GM12878 (cell line): ENCODE results near the gene CACHD1.

Source experiments
- EP300 ChIP-seq, 2 experiments: fragments of 150-350 bp in 1 of 2; IDR thresholded peaks; 2 replicates each; pipeline ENCODE4 v1.6.1; 2011 to 2012; ENCODE audit warnings: low read depth in 2 of 2, low read length in 2 of 2, borderline replicate concordance in 1 of 2, improper control_type of control experiment in 1 of 2, inconsistent platforms in 1 of 2; ENCODE audit not compliant: control insufficient read depth in 1 of 2
- EZH2 ChIP-seq: IDR thresholded peaks from 2 replicates; pipeline ENCODE4 v1.6.1; 2012; ENCODE audit warnings: low read depth, mild to moderate bottlenecking, control low read depth, inconsistent platforms, low read length, borderline replicate concordance; ENCODE audit not compliant: control insufficient read depth
- MYC ChIP-seq: IDR thresholded peaks from 2 replicates; pipeline ENCODE4 v1.6.1; 2011; ENCODE audit warnings: mild to moderate bottlenecking, low read length, moderate library complexity, inconsistent platforms; ENCODE audit not compliant: insufficient read depth, insufficient replicate concordance, insufficient read length, severe bottlenecking
- NFIC ChIP-seq: IDR thresholded peaks from 2 replicates; pipeline ENCODE4 v1.6.1; 2012; ENCODE audit warnings: low read depth, mild to moderate bottlenecking, inconsistent platforms, low read length, moderate library complexity
- NFYB ChIP-seq: IDR thresholded peaks from 2 replicates; pipeline ENCODE4 v1.6.1; 2011; ENCODE audit warnings: low read depth, mild to moderate bottlenecking, low read length, improper control_type of control experiment, moderate library complexity; ENCODE audit not compliant: insufficient read depth
- POLR2A ChIP-seq: IDR thresholded peaks from 2 replicates; pipeline ENCODE4 v1.6.1; 2011; ENCODE audit warnings: low read depth, mild to moderate bottlenecking, low read length
- RBBP5 ChIP-seq: fragments of 200-600 bp; sonication (generic); conservative IDR thresholded peaks from 2 replicates; pipeline ENCODE4 v1.6.1; 2016
- REST ChIP-seq: IDR thresholded peaks from 2 replicates; pipeline ENCODE4 v1.6.1; 2012; ENCODE audit warnings: mild to moderate bottlenecking, low read depth, low read length
- SPI1 ChIP-seq: IDR thresholded peaks from 2 replicates; pipeline ENCODE4 v1.6.1; 2011; ENCODE audit warnings: low read depth, mild to moderate bottlenecking, low read length, moderate library complexity, borderline replicate concordance; ENCODE audit not compliant: insufficient read depth
- ZNF207 ChIP-seq: fragments of 450-650 bp; IDR thresholded peaks from 2 replicates; pipeline ENCODE4 v1.6.1; 2014; ENCODE audit warnings: antibody characterized with exemption, mild to moderate bottlenecking, borderline replicate concordance
- ZNF217 ChIP-seq: fragments of 450-650 bp; IDR thresholded peaks from 2 replicates; pipeline ENCODE4 v1.6.1; 2017; ENCODE audit warnings: antibody characterized with exemption, mild to moderate bottlenecking
- TF ChIP-seq, protein P1 (sequence below), 3 experiments: IDR thresholded peaks in 2 of 3; conservative IDR thresholded peaks in 1 of 3; 2 replicates each; pipeline ENCODE4 v1.5.1; 2011; ENCODE audit warnings: low read depth in 3 of 3, low read length in 3 of 3, mild to moderate bottlenecking in 3 of 3, control low read depth in 2 of 3, moderate library complexity in 2 of 3, inconsistent platforms in 1 of 3, mixed read lengths in 1 of 3; ENCODE audit not compliant: control insufficient read depth in 2 of 3, insufficient read depth in 1 of 3; ENCODE audit errors: extremely low read depth in 1 of 3
- TF ChIP-seq, protein P2 (sequence below): fragments of 450-650 bp; IDR thresholded peaks from 2 replicates; pipeline ENCODE4 v1.6.1; 2016; ENCODE audit warnings: mild to moderate bottlenecking

DNA sequence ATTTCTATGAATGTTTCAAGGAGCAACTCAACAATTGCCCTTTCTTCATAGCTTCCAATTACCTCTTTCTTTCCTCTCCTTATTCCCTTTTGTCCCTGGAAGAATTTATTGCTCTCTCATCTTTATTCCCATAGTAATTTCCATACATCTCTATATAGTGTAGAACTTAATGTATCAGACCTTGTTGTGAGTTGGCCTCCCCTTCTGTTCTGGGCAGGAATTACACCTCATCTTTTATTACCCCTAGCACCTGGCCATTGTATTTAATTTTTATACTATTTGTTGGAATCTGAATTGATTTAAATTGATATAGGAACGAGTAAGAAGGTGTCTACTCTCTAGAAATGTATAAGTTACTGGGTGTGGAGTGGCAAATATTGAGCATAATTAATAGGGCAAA lies 114.5 kb downstream of the CACHD1 start:
- TF ChIP-seq, protein P1, sequence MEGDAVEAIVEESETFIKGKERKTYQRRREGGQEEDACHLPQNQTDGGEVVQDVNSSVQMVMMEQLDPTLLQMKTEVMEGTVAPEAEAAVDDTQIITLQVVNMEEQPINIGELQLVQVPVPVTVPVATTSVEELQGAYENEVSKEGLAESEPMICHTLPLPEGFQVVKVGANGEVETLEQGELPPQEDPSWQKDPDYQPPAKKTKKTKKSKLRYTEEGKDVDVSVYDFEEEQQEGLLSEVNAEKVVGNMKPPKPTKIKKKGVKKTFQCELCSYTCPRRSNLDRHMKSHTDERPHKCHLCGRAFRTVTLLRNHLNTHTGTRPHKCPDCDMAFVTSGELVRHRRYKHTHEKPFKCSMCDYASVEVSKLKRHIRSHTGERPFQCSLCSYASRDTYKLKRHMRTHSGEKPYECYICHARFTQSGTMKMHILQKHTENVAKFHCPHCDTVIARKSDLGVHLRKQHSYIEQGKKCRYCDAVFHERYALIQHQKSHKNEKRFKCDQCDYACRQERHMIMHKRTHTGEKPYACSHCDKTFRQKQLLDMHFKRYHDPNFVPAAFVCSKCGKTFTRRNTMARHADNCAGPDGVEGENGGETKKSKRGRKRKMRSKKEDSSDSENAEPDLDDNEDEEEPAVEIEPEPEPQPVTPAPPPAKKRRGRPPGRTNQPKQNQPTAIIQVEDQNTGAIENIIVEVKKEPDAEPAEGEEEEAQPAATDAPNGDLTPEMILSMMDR (IDR thresholded peaks at IDR 0.05 in 2 of 3, conservative IDR thresholded peaks at IDR 0.05 in 1 of 3; ENCODE audit: control insufficient read depth in 2 of 3, extremely low read depth in 1 of 3, insufficient read depth in 1 of 3, low read depth in 3 of 3, low read length in 3 of 3), result peak in 1 of 3 experiments; percentile 14; a peak in 1 of 6 replicates
- TF ChIP-seq EP300 (IDR thresholded peaks at IDR 0.05; ENCODE audit: borderline replicate concordance in 1 of 2, control insufficient read depth in 1 of 2, low read depth in 2 of 2, low read length in 2 of 2), result no peak
- TF ChIP-seq ZNF207, result no peak
- TF ChIP-seq EZH2, result no peak
- TF ChIP-seq NFYB, result no peak
- TF ChIP-seq, protein P2, sequence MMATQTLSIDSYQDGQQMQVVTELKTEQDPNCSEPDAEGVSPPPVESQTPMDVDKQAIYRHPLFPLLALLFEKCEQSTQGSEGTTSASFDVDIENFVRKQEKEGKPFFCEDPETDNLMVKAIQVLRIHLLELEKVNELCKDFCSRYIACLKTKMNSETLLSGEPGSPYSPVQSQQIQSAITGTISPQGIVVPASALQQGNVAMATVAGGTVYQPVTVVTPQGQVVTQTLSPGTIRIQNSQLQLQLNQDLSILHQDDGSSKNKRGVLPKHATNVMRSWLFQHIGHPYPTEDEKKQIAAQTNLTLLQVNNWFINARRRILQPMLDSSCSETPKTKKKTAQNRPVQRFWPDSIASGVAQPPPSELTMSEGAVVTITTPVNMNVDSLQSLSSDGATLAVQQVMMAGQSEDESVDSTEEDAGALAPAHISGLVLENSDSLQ, result no peak
- TF ChIP-seq MYC, result no peak
- TF ChIP-seq REST, result no peak
- no peak for TF ChIP-seq POLR2A
- no peak for TF ChIP-seq NFIC
- TF ChIP-seq SPI1, result no peak
- no peak for TF ChIP-seq ZNF217
- no peak for TF ChIP-seq RBBP5
